Stimulated activated CD8-positive, alpha-beta memory T cell treated with anti-CD3 and anti-CD28 coated beads, Interleukin-7, amount 100 ng/mL, for 1 hour (primary cell): ENCODE measurements around the gene TUBB8B.
"Not testable (repeated sequence)": the region's sequence is repeated elsewhere in the genome, so short reads cannot be mapped to it uniquely, and the experiment has no call there.

Experiments
- DNase-seq, 2 donors: peaks; one replicate each; pipeline ENCODE4 v3.0.0-alpha.2; 2020; ENCODE audit warnings: low read depth in 2 of 2

The TUBB8B gene

GRCh38 chr18:12773-13172 is 36.6 kb downstream of the TUBB8B start:
- DNase-seq, result not testable (repeated sequence)

- not testable (repeated sequence) for DNase-seq
Observed at GRCh38 chr18:11383-12274, 37.8 kb downstream of the TUBB8B start.

GRCh38 chr18:10624-11184 is 38.7 kb downstream of the TUBB8B start:
- not testable (repeated sequence) for DNase-seq

GRCh38 chr18:9937-10336 is 39.5 kb downstream of the TUBB8B start:
- DNase-seq, result not testable (repeated sequence)
